ENCODE measurements around the gene PNP.
"Not testable (repeated sequence)": the region's sequence is repeated elsewhere in the genome, so short reads cannot be mapped to it uniquely, and the experiment has no call there.

Gene PNP

GRCh38 chr14:20469242-20469889, at the start of gene PNP:
Gene PNP (plus strand): TSS chr14:20469406. CDS start chr14:20469525, 119 bp downstream.
- DNase-seq (ENCODE audit: low read depth in 2 of 2): peak; percentile 49 to 56

DNA sequence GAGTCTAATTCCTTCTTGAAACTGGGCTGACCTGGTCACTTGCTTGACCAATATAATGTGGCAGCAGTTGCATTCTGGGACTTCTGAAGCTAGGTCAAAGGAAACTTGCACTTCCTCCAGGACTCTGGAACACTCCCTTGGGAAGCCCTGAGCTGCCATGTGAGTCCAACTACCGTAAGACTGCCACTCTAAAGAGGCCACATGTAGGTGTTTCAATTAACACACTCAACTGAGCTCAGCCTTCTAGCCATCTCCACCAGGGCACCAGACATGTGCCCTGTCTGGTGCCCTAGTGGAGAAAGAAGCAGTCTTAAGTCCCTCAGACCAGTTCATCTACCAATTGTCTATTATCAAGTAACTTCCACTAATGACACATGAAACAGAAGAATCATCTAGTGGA, 49.8 kb upstream of the PNP start:
- no peak for DNase-seq (ENCODE audit: low read depth in 2 of 2)

DNA sequence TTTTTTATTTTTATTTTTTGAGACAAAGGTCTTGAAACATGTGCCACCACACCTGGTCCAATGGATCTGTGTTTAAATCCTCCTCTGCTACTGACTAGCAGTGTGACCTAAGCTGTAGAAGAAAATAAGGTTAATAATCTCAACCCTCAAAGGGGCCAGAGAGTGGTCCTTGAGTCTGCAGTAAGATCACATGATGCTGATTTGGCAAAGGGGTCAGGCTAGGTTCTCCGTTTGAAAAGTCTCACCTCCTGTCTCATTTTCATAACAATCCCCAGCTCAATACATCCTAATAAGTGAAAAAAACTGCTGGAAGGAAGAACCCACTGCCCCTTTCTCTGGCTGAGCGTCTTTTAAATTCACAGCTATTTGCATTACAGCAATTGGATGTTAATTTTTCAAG, 47.9 kb upstream of the PNP start:
- DNase-seq (ENCODE audit: low read depth in 2 of 2): no peak

DNA sequence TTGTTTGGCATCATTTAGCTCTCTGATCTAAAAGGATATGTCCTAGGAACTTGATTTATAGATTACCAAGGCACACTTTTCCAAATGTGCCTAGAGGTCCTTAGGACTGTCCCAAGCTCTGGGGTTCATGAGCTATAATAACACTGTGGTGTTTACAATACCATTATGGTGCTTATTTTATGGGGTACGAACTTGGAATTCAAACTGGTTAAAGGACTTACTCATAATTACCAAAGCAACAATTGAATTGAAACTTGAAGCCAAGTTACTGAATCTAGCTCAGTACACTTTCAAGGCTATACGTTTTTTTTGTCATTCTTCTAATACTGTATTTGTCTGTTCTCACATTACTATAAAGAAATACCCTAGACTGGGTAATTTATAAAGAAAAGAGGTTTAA, 46.3 kb upstream of the PNP start:
- no peak for DNase-seq (ENCODE audit: low read depth in 2 of 2)

GRCh38 chr14:20424851-20425250, 44.4 kb upstream of the PNP start:
- DNase-seq (ENCODE audit: low read depth in 2 of 2): no peak

DNA sequence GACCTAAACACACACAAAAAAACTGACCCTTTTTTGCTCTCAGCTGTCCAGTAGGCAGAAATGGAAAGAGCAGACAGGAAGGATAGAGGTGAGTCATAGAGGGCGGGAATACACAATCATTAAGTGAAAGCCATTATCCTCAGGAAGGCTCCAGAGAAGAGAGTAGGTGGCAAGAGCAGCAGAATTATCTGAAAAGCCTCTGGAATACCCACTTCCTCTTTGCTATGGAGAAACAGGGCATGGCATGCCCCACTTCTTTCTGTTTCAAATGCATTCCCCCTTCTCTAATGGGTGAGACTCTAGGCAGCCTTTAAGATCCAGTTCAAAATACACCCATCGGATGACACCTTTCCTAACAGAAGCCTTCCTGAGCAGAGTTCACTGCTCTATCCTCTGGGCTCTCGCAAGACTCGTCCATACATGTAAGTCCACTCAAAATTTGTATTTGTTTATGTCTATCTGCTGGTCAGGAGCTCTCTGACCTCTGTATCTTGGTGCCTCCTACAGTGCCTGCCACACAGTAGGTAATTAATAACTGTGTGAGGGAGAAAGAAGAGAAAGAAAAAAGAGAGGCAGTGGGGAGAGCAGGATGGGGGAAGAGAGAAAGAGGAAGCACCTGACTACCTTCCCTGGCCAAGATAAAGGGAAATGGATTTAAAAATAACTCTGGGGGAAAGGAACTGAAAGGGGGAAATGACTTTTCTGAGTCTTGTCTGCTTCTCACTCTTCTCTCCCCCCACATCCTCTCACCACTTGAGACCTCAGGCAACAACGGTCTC, 41.8 kb upstream of the PNP start:
- no peak for DNase-seq (ENCODE audit: low read depth in 2 of 2)

- no peak for DNase-seq (ENCODE audit: low read depth in 2 of 2)
Measured at GRCh38 chr14:20428010-20428365, 41.2 kb upstream of the PNP start.

- no peak for DNase-seq (ENCODE audit: low read depth in 2 of 2)
Measured at GRCh38 chr14:20428802-20429201, 40.4 kb upstream of the PNP start.

DNA sequence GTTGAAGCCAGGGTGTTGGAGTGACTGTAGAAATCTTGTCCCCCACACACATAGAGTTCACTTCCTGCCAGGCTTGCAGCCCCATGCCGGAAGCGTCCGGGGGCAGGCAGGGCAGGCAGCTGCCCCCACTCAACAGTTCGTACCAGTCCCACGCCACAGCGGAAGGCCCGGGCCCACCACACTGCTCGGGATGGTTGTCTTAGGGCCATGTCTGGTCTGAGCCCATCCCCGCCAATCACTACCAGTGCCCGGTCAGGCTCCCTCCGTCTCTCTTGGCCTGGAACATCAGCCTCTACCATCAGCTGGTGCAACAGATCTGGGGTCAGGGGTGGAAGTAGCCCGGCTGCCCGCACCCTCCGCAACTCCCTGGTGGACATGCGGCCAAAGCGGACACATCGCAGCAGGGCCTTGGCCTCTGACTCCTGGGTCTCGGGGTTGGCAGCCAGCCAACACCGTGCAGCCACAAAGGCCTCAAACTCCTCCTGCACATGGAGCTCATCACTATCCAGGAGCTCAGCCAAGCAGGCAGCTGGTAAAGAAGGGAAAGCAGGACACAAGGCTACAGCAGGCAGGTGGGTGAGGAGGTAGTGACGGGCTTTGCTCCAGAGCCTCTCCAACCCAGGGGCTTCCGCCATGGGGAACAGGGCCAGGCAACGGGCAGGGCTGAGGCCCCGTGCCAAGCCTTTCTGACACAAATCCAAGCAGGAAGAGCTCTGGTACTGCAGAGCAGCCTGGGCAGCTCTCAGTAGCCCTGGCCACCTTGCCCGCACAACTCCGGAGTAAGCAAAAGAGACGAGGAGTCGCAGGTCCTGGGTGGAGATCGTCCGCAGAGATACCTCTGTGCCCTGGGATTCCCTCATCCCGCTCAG, 39.2 kb upstream of the PNP start:
- no peak for DNase-seq (ENCODE audit: low read depth in 2 of 2)

GRCh38 chr14:20434701-20435581, 34.3 kb upstream of the PNP start:
- DNase-seq (ENCODE audit: low read depth in 2 of 2): no peak

DNA sequence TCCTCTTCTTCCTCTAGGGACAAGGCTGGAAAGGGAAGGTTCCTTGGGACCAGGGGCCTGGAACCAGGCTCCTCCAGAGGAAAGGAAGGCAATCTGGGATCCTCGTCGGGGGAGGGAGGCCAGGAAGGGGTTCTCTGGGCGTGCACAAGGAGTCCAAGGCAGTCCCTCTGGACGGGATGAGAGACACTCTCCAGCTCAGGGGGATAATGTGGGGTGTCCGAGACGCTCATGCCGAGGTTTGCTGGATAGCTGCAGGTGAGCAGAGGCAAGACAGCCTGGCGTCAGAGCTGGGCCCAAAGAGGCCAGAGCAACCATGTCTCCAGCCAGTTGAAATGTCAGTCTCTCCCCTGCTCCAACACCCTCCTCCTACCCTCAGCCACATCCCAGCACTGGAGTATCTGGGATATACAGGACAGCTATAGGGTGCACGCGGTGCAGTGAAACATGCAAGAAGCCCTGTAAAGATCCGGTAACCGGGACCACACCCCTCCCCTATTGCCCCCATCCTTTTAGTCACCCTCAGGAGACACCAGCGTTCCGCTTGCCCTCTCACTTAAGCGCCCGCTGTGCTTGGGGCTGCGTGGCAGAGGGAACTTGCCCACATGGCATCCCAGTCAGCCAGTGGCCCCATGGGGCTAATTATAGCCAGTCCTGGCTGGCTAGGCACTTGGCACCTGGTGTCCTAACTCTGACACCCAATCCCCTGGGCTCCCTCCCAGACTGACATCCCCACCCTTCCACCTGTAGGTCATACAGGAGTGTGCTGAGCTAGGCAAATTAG, 33.4 kb upstream of the PNP start, which contains the start of gene KLHL33:
KLHL33 (minus strand) TSS at position 585 of the 781 bp plus-strand sequence; CDS start at position 230, 355 bp downstream.
- DNase-seq (ENCODE audit: low read depth in 2 of 2): no peak

DNA sequence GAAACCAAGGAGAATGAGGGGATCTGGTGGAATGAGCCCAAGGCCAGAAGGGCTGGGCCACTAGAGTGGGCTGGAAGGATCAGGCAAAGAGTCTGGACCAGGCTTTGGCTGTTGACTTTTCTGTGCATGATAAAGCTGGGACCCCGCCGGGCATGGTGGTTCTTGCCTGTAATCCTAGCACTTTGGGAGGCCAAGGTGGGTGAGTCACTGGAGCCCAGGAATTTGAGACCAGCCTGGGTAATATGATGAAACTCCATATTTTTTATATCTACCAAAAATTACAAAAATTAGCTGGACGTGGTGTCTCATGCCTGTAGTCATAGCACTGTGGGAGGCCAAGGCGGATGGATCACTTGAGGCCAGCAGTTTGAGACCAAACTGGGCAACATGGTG, 32.8 kb upstream of the PNP start:
- DNase-seq (ENCODE audit: low read depth in 2 of 2): peak; percentile 41 to 44

DNA sequence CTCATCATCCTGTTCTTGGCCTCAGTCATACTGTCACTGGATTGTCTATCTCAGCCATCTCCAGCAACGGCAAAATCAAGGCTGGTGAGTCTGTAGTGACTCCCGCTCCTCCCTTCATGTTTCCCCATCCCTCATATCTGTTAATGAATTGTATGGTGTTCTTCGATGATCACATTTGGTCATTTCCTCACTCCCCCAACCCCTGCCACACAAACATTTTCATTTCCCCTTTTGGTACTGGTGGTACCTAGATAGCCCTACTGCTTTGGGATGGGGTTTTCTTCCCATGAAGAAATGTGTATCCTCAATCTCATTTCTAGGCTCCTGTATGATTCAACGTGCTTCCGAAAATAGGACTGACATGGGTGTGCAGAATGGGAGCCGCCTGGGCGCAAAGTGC, 30.5 kb upstream of the PNP start:
- DNase-seq (ENCODE audit: low read depth in 2 of 2): no peak

GRCh38 chr14:20440465-20440864, 28.7 kb upstream of the PNP start:
- no peak for DNase-seq (ENCODE audit: low read depth in 2 of 2)

- no peak for DNase-seq (ENCODE audit: low read depth in 2 of 2)
Measured at GRCh38 chr14:20440882-20441281, 28.3 kb upstream of the PNP start.

- DNase-seq (ENCODE audit: low read depth in 2 of 2): no peak
Measured at GRCh38 chr14:20441461-20441860, 27.7 kb upstream of the PNP start.

DNA sequence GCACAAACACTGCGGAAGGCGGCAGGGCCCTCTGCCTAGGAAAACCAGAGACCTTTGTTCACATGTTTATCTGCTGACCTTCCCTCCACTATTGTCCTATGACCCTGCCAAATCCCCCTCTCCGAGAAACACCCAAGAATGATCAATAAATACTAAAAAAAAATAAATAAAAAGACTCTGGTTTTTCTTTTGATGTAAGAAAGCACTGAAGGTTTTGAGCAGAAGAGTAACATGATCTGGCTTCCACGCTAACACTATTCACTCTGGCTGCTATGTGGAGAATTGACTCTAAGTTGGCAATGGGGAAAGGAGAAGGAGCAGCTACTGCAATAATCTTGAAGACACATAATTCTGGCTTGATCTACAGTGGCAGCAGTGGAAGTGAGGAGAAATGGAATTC, 25.6 kb upstream of the PNP start:
- not testable (repeated sequence) for DNase-seq (ENCODE audit: low read depth in 2 of 2)

DNA sequence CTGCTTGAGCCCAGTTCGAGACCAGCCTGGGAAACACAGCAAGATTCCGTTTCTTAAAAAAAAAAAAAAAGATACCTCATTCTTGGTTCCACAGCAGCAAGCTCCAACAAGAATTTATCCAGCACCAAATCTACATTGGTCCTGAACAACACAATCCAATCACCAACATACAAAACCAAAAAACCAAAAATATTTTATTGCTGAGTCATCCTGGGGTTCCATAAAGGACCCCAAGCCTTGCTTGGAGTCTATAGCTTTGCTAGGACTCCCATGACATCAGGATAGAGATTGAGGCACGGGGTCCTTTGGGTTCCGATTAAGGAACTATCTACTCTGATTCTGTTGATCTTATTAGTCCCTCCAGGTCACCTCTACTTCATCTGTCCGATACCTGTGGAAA, 22.3 kb upstream of the PNP start:
- DNase-seq (ENCODE audit: low read depth in 2 of 2): no peak

DNA sequence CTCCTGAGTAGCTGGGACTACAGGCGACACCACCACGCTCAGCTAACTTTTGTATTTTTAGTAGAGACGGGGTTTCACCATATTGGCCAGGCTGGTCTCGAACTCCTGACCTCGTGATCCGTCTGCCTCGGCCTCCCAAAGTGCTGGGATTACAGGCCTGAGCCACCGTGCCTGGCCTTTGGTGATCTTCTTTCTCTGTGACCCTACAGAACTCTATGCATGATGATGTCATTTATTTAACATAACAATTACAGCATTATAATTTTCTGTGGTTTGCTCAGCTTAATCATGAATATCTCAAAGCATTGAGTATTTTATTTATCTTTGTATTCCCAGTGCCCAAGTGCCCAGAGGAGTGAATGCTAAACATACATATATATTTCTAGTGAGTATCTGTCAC, 16.4 kb upstream of the PNP start:
- DNase-seq (ENCODE audit: low read depth in 2 of 2): not testable (repeated sequence)

- peak; percentile 97 for DNase-seq (ENCODE audit: low read depth in 2 of 2)
Measured at GRCh38 chr14:20454516-20455354, 14.5 kb upstream of the PNP start, which contains the start of the genes APEX1 and OSGEP. Gene APEX1 (plus strand): TSS chr14:20455226. CDS start chr14:20455646, 420 bp downstream. Gene OSGEP (minus strand): TSS chr14:20454812. CDS start chr14:20454683, 129 bp downstream.
